G401 (cell line): ENCODE measurements around the gene MAST2. TPM values are rescaled to one million over a fixed set of nuclear protein-coding genes. Genes with fewer than 3 reads are reported as not detected.

ENCODE experiments used
- DNase-seq: peaks from one replicate; pipeline ENCODE4 v3.0.0-alpha.2; 2015; ENCODE audit warnings: low spot score
- in situ Hi-C: cut with HindIII; loops from 2 replicates; pipeline ENCODE4 v1.10.0; 2016; ENCODE audit warnings: low sequenced_read_pairs, mixed read lengths
- total RNA-seq: library from RNA; depleted of rRNA; stranded (reverse); fragments of >200 nt; shearing (Covaris generic); gene quantifications from 2 replicates; pipeline ENCODE4 v1.2.3, GENCODE V29; 2014

Gene MAST2
- total RNA-seq, 1 experiment from 2014 or later: 46.1 TPM

GRCh38 chr1:45883658-45884057 lies 80.2 kb downstream of the MAST2 start:
- in situ Hi-C loops: no loop called here

GRCh38 chr1:45884700-45885099 lies 81.3 kb downstream of the MAST2 start:
- in situ Hi-C loops: no loop called here
- DNase-seq: no peak

More at GRCh38 chr1:45883658-45884057, 80.2 kb downstream of the MAST2 start:
- no peak for DNase-seq

- in situ Hi-C loops: no loop called here
- no peak for DNase-seq
Measured at GRCh38 chr1:45886229-45886628, 82.8 kb downstream of the MAST2 start.

GRCh38 chr1:45887156-45887842 lies 83.9 kb downstream of the MAST2 start:
- in situ Hi-C loops: no loop called here
- DNase-seq: no peak

- in situ Hi-C loops: no loop called here
- DNase-seq: no peak
Measured at GRCh38 chr1:45890078-45890477, 86.7 kb downstream of the MAST2 start.

GRCh38 chr1:45891087-45891486 lies 87.7 kb downstream of the MAST2 start:
- no peak for DNase-seq
- in situ Hi-C loops: no loop called here

- no peak for DNase-seq
- in situ Hi-C loops: no loop called here
Measured at GRCh38 chr1:45892068-45892785, 88.8 kb downstream of the MAST2 start.

GRCh38 chr1:45894331-45894730 lies 90.9 kb downstream of the MAST2 start:
- no peak for DNase-seq
- in situ Hi-C loops: no loop called here

- in situ Hi-C loops: no loop called here
- no peak for DNase-seq
Measured at GRCh38 chr1:45894921-45895320, 91.5 kb downstream of the MAST2 start.

- in situ Hi-C loops: no loop called here
- DNase-seq: no peak
Measured at GRCh38 chr1:45895406-45895805, 92.0 kb downstream of the MAST2 start.

- in situ Hi-C loops: no loop called here
Measured at GRCh38 chr1:45906883-45907282, 103.5 kb downstream of the MAST2 start.

GRCh38 chr1:45908611-45909140 lies 105.3 kb downstream of the MAST2 start:
- in situ Hi-C loops: no loop called here
- DNase-seq: no peak

More at GRCh38 chr1:45906883-45907282, 103.5 kb downstream of the MAST2 start:
- no peak for DNase-seq

GRCh38 chr1:45911634-45912033 lies 108.2 kb downstream of the MAST2 start:
- DNase-seq: no peak
- in situ Hi-C loops: no loop called here

GRCh38 chr1:45913183-45913683 lies 109.8 kb downstream of the MAST2 start:
- DNase-seq: no peak
- in situ Hi-C loops: no loop called here

- in situ Hi-C loops: no loop called here
- DNase-seq: no peak
Measured at GRCh38 chr1:45913731-45914501, 110.5 kb downstream of the MAST2 start.

- in situ Hi-C loops: no loop called here
Measured at GRCh38 chr1:45914836-45915235, 111.4 kb downstream of the MAST2 start.

GRCh38 chr1:45922374-45922773 lies 119.0 kb downstream of the MAST2 start:
- in situ Hi-C loops: no loop called here
- DNase-seq: no peak

More at GRCh38 chr1:45914836-45915235, 111.4 kb downstream of the MAST2 start:
- DNase-seq: no peak

GRCh38 chr1:45922813-45923212 lies 119.4 kb downstream of the MAST2 start:
- in situ Hi-C loops: no loop called here
- no peak for DNase-seq

- in situ Hi-C loops: no loop called here
- DNase-seq: no peak
Measured at GRCh38 chr1:45923343-45923742, 119.9 kb downstream of the MAST2 start.

- no peak for DNase-seq
- in situ Hi-C loops: no loop called here
Measured at GRCh38 chr1:45924736-45925135, 121.3 kb downstream of the MAST2 start.
